Right ventricle myocardium superior (tissue), 1 donor: Measurements from ENCODE around the gene MAP3K14. TPM values are rescaled to one million over a fixed set of nuclear protein-coding genes. Genes with fewer than 3 reads are reported as not detected.
"Not testable (repeated sequence)": the region's sequence is repeated elsewhere in the genome, so short reads cannot be mapped to it uniquely, and the experiment has no call there.

Experiments used
- ATAC-seq: fragments of 200-7000 bp; cut with Tn5 transposase; one replicate; pipeline ENCODE4 v1.9.1; 2020; ENCODE audit warnings: mild to moderate bottlenecking; ENCODE audit not compliant: poor library complexity
- DNase-seq: peaks from one replicate; pipeline ENCODE4 v3.0.0-alpha.2; 2020
- intact Hi-C: fragments of 100-400 bp; cut with DNase I; formaldehyde crosslinking; loops from one replicate; pipeline ENCODE4 v1.11.2; 2022
- long read RNA-seq: library from polyadenylated mRNA; unstranded; transcript quantifications from one replicate; pipeline ENCODE4 v2.0.0, GENCODE V29; 2021
- total RNA-seq: library from RNA; stranded (reverse); fragmentation: NEBNext Ultra II Directional; extraction: Animal tissue kit (Norgen Biotek cat#: 25700); gene quantifications from one replicate; pipeline ENCODE4 v1.2.1, GENCODE V29; 2021
- donor health status: DM: no; HTN: yes; CAD: no; lungs with severe emphysema.

The MAP3K14 gene
- total RNA-seq = 12.2 TPM
- long read RNA-seq, full-length matches to known transcripts = 22 of 42 reads
- long read RNA-seq, partial matches to known transcripts = 13 of 42 reads
- long read RNA-seq, other reads (novel, unspliced or antisense) = 7 of 42 reads

DNA sequence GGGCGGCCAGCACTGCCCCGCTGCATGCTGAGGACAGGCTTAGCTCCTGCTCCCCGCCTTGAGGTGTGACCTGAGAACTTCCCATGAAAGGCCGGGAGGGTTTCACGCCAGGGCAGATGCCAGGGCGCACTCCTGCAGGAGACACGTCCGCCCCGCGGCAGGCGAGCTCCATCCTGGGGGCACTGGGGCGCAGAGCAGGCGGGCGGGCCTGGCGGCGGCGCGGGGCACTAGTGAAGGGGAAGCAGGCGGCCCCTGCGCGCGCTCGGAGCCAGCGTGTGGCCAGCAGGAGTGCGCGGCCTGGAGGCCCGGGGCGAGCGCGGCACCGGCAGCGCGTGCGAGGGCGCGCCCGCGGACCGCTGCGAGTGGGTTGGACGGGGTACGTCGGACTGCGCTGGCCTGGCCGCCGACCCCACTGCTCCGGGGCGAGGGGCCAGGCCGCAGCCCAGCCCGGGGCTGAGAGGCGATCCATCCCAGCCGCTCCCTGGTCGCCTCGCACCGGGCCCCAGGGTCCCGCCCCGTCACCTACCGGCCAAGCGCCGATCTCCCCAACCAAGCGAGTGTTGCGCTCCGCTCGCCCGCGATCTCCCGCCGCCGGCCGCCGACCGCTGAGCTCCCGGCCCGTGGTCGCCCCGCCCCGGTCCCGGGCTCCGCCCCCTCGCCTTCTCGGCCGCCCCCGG is at the start of gene MAP3K14:
Gene MAP3K14, minus strand, starts transcription at position 587 of the 677 bp plus-strand sequence. CDS start 26,275 bp downstream, outside the sequence.
- intact Hi-C loops = loop anchor here (5.0 kb wide), 2 partner anchors 34 to 51 kb away; no protein-coding TSS in a partner anchor
- peak; percentile 86 for DNase-seq
- ATAC-seq = peak; percentile 53

DNA sequence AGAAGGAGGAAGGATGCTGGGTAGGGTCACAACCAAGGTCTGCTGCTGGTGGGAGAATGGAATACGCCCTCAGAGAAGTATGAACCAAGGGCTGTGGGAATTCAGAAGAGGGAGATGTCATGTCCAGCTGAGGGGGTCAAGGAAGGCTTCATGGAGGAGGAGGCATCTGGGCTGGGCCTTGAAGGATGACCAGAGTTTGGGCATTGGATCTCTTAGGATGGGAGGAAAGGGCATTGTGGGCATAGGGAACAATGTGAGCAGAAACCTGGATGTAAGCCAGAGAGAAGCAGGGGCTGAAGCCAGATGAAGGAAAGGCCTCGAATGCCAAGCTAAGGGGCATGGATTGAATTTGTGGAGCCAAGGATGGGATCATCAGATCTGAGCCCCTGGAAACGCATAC is 49.2 kb upstream of the MAP3K14 start:
- ATAC-seq = no peak
- no peak for DNase-seq
- intact Hi-C loops = loop anchor here (5.0 kb wide), 1 partner anchor 49 kb away; the partner anchor contains the start of gene MAP3K14

DNA sequence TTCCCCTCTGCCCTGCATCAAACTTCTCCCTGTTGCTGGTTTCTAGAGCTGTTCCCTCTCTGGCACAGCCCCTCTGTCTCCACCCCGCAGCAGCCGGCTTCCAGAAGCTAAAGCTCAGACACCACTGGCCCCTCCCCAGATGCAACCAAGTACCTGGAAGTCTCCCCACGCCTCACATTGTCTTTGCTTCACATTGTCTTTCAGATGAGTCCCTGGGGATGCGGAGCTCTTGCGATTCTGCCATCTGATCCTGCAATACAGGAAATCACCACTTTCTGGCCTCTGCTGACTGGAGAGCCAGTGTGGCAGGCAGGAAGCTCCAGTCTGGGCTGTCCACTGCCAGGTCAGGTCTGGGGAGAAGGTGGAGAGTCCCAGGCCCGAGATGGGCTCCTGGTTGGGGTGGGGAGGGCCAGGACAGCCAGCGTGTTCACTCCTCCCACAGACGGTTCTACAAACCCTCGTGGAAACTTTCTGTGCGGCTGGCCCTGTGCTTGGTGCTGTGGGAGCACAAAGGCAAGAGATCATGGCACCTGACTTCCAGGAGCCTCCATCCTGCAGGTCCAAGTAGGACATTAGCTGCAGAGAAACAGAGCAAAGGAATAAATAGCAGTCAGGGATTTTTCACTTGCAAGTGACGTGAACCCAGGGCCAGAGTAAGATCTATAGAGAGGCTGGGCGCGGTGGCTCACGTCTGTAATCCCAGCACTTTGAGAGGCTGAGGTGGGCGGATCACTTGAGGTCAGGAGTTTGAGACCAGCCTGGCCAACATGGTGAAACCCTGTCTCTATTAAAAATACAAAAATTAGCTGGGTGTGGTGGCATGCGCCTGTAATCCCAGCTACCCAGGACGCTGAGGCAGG is 47.9 kb upstream of the MAP3K14 start:
- DNase-seq = no peak
- intact Hi-C loops = loop anchor here (5.0 kb wide), 1 partner anchor 47 kb away; the partner anchor contains the start of gene MAP3K14
- no peak for ATAC-seq

DNA sequence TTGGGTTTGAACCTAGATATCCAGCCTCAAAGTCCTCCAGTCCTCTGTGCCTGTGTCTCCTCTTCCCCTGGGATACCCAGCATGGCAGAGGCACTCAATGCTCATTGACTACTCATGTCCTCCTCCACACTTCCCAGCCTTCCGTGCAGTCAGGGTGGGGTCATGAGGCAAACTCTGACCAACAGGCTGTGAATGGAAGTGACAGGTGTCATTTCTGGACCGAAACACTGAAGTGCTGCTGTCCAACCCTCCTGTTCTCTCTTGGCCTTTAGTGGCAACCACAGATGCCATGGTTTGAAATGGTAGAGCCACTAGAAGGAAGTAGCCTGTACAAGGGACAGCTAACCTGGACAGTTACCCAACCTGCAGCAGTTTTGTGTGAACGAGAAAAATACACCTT is 46.7 kb upstream of the MAP3K14 start:
- no peak for ATAC-seq
- no peak for DNase-seq
- intact Hi-C loops = no loop called here

DNA sequence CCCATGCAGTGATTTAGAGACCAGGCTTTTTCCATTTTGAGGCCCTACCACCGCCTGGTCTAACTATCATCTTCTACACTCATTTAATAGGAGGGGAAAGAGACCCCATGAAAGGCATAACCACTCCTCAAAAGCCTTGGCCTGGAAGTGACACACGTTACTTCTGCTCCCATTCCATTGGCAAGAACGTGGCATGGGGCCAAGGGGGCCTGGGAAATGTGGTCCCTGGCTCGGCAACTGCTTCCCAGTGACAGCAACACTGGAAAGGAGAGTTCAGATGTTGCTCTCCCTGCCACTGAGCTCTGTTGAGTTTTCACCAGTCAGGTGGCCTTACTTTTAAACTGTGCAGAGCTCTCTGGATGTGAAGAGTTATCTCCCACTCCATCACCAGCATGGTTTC is 45.2 kb upstream of the MAP3K14 start:
- intact Hi-C loops = no loop called here
- ATAC-seq (no peak), DNase-seq (no peak)

- ATAC-seq (no peak), DNase-seq (no peak)
- intact Hi-C loops = no loop called here
Measured at GRCh38 chr17:45361451-45361850, 44.6 kb upstream of the MAP3K14 start.

DNA sequence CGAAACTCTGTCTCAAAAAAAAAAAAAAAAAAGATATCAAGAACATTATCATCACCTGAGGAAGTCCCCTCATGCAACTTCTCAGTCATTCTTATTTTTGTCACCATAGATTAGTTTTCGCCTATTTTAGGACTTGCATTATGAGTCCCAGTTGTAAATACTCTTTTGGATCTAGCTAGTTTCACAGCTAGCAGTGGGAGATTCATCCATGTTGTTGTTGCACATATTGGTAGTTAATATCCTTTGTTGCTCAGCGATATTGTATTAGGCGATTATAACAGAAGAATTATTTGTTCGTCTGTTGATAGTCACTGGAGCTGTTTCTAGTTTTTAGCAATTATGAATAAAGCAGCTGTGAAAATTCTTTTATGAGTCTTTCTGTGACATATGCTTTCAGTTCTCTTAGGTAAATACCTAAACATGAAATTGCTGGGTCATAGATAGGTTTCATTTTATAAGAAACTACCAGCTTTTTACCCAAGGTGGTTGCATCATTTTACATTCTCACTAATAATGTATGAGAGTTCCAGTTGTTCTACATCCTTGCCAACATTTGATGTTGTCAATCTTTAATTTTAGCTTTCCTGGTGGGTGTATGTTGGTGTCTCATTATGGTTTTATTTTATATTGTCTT is 40.7 kb upstream of the MAP3K14 start:
- intact Hi-C loops = no loop called here
- no peak for ATAC-seq
- DNase-seq = no peak

- intact Hi-C loops = no loop called here
- DNase-seq = no peak
- ATAC-seq = no peak
Measured at GRCh38 chr17:45355087-45355486, 38.3 kb upstream of the MAP3K14 start.

- ATAC-seq = no peak
- intact Hi-C loops = no loop called here
Measured at GRCh38 chr17:45353043-45353442, 36.2 kb upstream of the MAP3K14 start.

GRCh38 chr17:45351831-45352230 is 35.0 kb upstream of the MAP3K14 start:
- intact Hi-C loops = no loop called here
- ATAC-seq (no peak), DNase-seq (no peak)

More at GRCh38 chr17:45353043-45353442, 36.2 kb upstream of the MAP3K14 start:
- DNase-seq = no peak

GRCh38 chr17:45347444-45347843 is 30.6 kb upstream of the MAP3K14 start:
- intact Hi-C loops = no loop called here
- DNase-seq (no peak), ATAC-seq (no peak)

GRCh38 chr17:45346216-45347015 is 29.6 kb upstream of the MAP3K14 start:
- intact Hi-C loops = no loop called here
- ATAC-seq = peak; percentile 53
- DNase-seq = no peak

DNA sequence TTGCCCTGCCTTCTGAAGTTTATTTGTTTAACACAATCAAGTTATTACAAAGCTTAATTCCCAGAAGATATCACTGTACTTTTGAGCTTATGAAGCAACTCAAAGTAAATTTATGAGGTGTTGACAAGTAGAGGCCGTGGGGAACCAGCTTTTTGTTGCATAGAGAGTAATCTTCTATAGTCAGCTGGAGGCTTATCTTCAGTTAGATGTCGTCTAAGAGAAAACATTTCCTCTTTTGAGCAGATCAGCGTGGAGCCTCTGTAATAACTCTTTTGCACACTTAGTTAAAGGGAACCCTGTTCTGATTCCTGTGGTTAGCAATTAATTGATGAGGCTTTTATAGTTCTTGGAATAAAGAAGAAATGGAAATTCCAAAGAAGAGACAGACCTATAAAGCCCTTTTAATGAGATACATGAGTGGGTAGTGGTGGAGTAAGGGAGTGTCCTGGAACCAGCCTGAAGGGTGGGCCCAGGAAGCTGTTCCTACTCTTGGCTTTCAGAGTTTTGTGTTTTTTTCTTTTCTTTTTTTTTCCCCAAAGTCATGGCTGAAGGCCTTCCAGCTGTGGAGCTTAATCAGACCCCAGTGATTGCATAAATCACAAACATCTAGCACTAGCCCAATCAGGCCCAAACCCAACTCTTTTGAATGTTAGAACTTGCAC is 28.9 kb upstream of the MAP3K14 start:
- peak; percentile 76 for ATAC-seq
- DNase-seq = no peak
- intact Hi-C loops = no loop called here

DNA sequence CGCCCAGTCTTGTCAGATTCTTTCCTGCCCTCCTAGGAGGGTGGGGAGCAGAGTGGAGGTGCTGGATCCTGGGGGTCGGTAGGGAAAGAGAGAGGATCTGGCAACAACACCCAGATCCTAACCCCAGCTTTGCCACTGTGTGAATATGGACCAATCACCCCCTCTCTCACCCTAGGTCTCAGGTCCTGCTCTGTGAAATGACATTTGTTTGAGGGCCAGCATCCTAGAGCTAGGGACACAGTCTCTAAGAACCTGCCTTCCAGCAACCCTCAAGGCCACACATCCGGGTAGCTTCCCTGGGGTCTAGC is 28.4 kb upstream of the MAP3K14 start:
- intact Hi-C loops = no loop called here
- ATAC-seq = no peak

DNA sequence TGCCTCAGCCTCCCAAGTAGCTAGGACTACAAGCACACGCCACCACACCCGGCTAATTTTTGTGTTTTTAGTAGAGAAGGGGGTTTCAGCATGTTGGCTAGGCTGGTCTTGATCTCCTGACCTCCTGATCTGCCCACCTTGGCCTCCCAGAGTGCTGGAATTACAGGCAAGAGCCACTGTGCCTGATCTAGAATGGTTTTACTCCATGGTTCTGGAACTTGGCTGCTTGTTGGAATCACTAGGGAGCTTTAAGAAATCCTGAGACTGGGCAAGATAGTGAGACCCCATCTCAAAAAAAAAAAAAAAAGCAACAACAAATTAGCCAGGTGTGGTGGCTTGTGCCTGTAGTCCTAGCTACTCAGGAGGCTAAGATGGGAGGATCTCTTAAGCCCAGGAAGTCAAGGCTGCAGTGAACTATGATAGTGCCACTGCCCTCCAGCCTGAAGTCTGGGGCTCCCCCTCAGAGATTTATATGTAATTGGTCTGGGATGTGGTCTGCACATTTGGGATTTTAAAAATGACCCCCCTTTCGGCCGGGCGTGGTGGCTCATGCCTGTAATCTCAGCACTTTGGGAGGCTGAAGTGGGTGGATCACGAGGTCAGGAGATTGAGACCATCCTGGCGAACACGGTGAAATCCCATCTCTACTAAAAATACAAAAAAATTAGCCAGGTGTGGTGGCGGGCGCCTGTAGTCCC is 27.3 kb upstream of the MAP3K14 start:
- ATAC-seq, intact Hi-C loops, DNase-seq: not testable (repeated sequence)

More for the DNA sequence above, 28.4 kb upstream of the MAP3K14 start:
- peak; percentile 60 for DNase-seq

GRCh38 chr17:45342871-45343526 is 26.2 kb upstream of the MAP3K14 start:
- no peak for ATAC-seq
- intact Hi-C loops = no loop called here
- DNase-seq = no peak

- no peak for ATAC-seq
- DNase-seq = no peak
- intact Hi-C loops = no loop called here
Measured at GRCh38 chr17:45342306-45342705, 25.5 kb upstream of the MAP3K14 start.
